ENCODE results near the gene ASB5. TPM values are rescaled to one million over a fixed set of nuclear protein-coding genes. Genes with fewer than 3 reads are reported as not detected.

The ASB5 gene
- total and polyA plus RNA-seq, 2 of the 8 experiments (the other 6 are each of a cell fraction or from before 2014, with no cell fraction given): 0.02 TPM; not detected in 1

DNA sequence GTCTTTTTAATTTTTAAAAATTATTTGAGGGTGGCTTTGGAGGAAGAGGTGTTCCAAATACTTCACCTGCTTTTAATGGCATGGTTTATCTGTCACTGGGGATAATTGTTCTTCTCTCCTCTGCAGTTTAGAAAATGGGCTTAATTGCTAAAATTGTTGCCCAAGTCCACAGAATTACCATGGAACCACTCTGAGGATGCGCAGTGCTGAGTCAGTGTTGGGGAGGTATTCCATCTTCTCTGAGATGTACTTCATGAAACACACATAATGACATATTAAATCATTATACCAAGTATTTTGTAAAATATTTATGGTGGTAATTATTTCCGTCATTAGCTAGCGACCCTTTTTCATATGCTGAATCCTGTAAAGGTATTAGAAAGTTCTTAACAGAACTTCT lies 8.0 kb downstream of the ASB5 start (continued):
- TF ChIP-seq JUND (IDR thresholded peaks at IDR 0.05; ENCODE audit: low read length): no peak
- no peak for TF ChIP-seq EP300 (IDR thresholded peaks at IDR 0.05; ENCODE audit: borderline replicate concordance in 1 of 2, low read depth in 2 of 2, low read length in 2 of 2)
- TF ChIP-seq NRF1 (IDR thresholded peaks at IDR 0.05; ENCODE audit: low read depth, low read length): no peak

Measured in H1 (cell line).